Measurements from ENCODE around the gene MRPL48.

DNA sequence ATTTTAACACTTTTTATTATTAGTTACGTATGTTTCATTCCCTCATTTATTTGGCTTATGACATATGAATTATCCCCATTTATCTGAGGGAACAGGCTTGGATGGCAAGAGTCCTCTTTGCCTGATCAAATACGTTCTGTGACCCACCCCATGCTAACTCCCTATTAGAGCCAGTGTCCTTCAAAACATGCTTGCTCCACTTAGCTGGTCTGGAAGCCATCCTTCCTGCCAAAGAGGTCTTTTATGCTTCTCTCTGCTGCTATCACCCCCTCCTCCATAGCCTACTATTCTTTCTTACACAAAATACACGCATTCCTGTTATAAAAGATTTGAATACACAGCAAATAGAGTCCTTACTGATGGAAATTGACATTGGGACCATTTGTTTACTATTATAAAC is 82.6 kb downstream of the MRPL48 start:
- TF ChIP-seq, protein P1, sequence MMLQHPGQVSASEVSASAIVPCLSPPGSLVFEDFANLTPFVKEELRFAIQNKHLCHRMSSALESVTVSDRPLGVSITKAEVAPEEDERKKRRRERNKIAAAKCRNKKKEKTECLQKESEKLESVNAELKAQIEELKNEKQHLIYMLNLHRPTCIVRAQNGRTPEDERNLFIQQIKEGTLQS (CRISPR knock-in tag; conservative IDR thresholded peaks at IDR 0.05) = no peak
- TF ChIP-seq NR3C1 (CRISPR knock-in tag; conservative IDR thresholded peaks at IDR 0.05; ENCODE audit: low read depth) (no peak), ZNF317 (CRISPR knock-in tag; IDR thresholded peaks at IDR 0.05; ENCODE audit: borderline replicate concordance, low read depth) (no peak), ZNF232 (CRISPR knock-in tag; IDR thresholded peaks at IDR 0.05) (no peak), FOXP1 (CRISPR knock-in tag; IDR thresholded peaks at IDR 0.05; ENCODE audit: borderline replicate concordance) (no peak)
- TF ChIP-seq, protein P2, sequence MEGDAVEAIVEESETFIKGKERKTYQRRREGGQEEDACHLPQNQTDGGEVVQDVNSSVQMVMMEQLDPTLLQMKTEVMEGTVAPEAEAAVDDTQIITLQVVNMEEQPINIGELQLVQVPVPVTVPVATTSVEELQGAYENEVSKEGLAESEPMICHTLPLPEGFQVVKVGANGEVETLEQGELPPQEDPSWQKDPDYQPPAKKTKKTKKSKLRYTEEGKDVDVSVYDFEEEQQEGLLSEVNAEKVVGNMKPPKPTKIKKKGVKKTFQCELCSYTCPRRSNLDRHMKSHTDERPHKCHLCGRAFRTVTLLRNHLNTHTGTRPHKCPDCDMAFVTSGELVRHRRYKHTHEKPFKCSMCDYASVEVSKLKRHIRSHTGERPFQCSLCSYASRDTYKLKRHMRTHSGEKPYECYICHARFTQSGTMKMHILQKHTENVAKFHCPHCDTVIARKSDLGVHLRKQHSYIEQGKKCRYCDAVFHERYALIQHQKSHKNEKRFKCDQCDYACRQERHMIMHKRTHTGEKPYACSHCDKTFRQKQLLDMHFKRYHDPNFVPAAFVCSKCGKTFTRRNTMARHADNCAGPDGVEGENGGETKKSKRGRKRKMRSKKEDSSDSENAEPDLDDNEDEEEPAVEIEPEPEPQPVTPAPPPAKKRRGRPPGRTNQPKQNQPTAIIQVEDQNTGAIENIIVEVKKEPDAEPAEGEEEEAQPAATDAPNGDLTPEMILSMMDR (IDR thresholded peaks at IDR 0.05) = no peak
